OCI-LY3 (cell line): ENCODE results near the gene SLC5A8.
A peak's percentile ranks its signal among the peaks of the same experiment; 100 is the strongest.

ENCODE experiments used
- EZH2phosphoT487 ChIP-seq: fragments of 200-600 bp; shearing (Covaris generic); IDR thresholded peaks from 2 replicates; pipeline ENCODE4 v1.6.1; 2018; ENCODE audit warnings: antibody characterized with exemption, mixed run types, low read depth
- TF ChIP-seq, protein P1 (sequence below): fragments of 200-600, 300-600 bp; sonication (generic); IDR thresholded peaks from 2 replicates; pipeline ENCODE4 v1.5.1; 2014; ENCODE audit warnings: antibody characterized with exemption, low read length, low read depth

- TF ChIP-seq, protein P1, sequence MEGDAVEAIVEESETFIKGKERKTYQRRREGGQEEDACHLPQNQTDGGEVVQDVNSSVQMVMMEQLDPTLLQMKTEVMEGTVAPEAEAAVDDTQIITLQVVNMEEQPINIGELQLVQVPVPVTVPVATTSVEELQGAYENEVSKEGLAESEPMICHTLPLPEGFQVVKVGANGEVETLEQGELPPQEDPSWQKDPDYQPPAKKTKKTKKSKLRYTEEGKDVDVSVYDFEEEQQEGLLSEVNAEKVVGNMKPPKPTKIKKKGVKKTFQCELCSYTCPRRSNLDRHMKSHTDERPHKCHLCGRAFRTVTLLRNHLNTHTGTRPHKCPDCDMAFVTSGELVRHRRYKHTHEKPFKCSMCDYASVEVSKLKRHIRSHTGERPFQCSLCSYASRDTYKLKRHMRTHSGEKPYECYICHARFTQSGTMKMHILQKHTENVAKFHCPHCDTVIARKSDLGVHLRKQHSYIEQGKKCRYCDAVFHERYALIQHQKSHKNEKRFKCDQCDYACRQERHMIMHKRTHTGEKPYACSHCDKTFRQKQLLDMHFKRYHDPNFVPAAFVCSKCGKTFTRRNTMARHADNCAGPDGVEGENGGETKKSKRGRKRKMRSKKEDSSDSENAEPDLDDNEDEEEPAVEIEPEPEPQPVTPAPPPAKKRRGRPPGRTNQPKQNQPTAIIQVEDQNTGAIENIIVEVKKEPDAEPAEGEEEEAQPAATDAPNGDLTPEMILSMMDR, result 0 out of 2 replicates have a peak, but pooled peaks have one; percentile 15
- TF ChIP-seq EZH2phosphoT487, result no peak
These were observed 92.2 kb downstream of the SLC5A8 start for GRCh38 chr12:101117842-101118241.
